ENCODE data around the gene NECTIN2. TPM values are rescaled to one million over a fixed set of nuclear protein-coding genes. Genes with fewer than 3 reads are reported as not detected.

Gene NECTIN2
- total RNA-seq, 2 experiments from 2014 or later, result not detected

DNA sequence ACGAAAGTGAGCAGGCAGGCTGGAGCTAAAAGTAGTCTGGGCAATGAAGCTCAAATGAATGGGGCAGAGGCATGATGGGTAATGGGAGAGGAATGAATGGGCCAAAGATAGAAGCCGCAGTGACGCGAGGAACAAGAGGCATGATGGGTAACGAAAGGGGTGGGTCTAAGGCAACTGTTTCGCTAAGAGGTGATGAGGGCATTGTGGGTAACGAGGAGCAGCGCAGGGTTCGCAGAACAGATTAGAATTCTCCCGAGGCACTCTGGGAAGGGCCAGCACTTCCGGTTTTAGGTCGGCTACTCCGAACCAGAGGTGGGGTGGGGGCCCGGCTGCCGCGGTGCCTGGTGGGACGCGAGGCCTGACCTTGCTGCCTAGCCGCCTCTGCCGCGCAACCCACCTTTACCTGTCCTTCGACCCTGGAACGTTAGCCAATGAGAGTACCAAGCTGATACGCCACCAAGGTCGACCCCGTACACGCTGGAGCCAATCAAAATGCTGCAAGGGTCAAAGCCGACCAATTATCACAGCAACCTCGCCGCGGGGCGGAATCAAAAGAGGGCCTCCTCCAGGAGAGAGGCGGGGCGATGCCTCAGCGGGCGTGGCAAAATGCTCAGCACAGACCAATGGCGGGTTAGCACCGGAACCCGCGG lies 44.4 kb downstream of the NECTIN2 start:
- peak overlapping the region; percentile 74 for H3K4me2 ChIP-seq (ENCODE audit: low read length)
- H3K9me2 ChIP-seq (ENCODE audit: insufficient read depth, low read length), result no peaks in the 10 kb centered on the region
- ChIA-PET CTCF (ENCODE audit: unreplicated experiment) (interaction anchor here (0.5 to 0.6 kb wide), 3 partner anchors 157 to 245 kb away, joined by 4 to 5 read pairs (median 5); no protein-coding TSS in a partner anchor), POLR2A (interaction anchor here (0.6 kb wide), 1 partner anchor 289 kb away, joined by 3 read pairs; the partner anchor contains the start of gene BLOC1S3)
- peaks cover 11% of the 10 kb centered on the region for H4K20me1 ChIP-seq (ENCODE audit: insufficient read depth, low read length)
- peaks cover 39% of the 10 kb centered on the region for H3K36me3 ChIP-seq (ENCODE audit: insufficient read depth, low read length)
- H3K4me3 ChIP-seq (ENCODE audit: low read depth, low read length, poor library complexity, severe bottlenecking), result peak overlapping the region; percentile 66
- peak; percentile 100 for DNase-seq (ENCODE audit: low spot score)
- peaks cover 29% of the 10 kb centered on the region for H3K79me2 ChIP-seq (ENCODE audit: insufficient read depth, low read depth, low read length)
- H3K4me1 ChIP-seq (ENCODE audit: insufficient read depth, low read length, poor library complexity, severe bottlenecking), result peaks cover 18% of the 10 kb centered on the region
- no TSS peak for BruUV-seq (replicated peaks)
- H2AFZ ChIP-seq (ENCODE audit: low read length), result peak overlapping the region; percentile 82
- TF ChIP-seq, protein P1, sequence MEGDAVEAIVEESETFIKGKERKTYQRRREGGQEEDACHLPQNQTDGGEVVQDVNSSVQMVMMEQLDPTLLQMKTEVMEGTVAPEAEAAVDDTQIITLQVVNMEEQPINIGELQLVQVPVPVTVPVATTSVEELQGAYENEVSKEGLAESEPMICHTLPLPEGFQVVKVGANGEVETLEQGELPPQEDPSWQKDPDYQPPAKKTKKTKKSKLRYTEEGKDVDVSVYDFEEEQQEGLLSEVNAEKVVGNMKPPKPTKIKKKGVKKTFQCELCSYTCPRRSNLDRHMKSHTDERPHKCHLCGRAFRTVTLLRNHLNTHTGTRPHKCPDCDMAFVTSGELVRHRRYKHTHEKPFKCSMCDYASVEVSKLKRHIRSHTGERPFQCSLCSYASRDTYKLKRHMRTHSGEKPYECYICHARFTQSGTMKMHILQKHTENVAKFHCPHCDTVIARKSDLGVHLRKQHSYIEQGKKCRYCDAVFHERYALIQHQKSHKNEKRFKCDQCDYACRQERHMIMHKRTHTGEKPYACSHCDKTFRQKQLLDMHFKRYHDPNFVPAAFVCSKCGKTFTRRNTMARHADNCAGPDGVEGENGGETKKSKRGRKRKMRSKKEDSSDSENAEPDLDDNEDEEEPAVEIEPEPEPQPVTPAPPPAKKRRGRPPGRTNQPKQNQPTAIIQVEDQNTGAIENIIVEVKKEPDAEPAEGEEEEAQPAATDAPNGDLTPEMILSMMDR (conservative IDR thresholded peaks at IDR 0.05; ENCODE audit: low read length), result no peak
- TF ChIP-seq EZH2phosphoT487 (IDR thresholded peaks at IDR 0.05; ENCODE audit: borderline replicate concordance, low read depth, low read length), result no peak
- intact Hi-C loops (cut with micrococcal nuclease; ENCODE audit: unreplicated experiment), result loop anchor here (5.0 kb wide), 1 partner anchor 67 kb away; the partner anchor contains the start of gene CLPTM1
- H3K27ac ChIP-seq (ENCODE audit: low read depth, low read length, poor library complexity, severe bottlenecking), result peak overlapping the region; percentile 90
- no peaks in the 10 kb centered on the region for H3K9me3 ChIP-seq (ENCODE audit: low read length)

DNA sequence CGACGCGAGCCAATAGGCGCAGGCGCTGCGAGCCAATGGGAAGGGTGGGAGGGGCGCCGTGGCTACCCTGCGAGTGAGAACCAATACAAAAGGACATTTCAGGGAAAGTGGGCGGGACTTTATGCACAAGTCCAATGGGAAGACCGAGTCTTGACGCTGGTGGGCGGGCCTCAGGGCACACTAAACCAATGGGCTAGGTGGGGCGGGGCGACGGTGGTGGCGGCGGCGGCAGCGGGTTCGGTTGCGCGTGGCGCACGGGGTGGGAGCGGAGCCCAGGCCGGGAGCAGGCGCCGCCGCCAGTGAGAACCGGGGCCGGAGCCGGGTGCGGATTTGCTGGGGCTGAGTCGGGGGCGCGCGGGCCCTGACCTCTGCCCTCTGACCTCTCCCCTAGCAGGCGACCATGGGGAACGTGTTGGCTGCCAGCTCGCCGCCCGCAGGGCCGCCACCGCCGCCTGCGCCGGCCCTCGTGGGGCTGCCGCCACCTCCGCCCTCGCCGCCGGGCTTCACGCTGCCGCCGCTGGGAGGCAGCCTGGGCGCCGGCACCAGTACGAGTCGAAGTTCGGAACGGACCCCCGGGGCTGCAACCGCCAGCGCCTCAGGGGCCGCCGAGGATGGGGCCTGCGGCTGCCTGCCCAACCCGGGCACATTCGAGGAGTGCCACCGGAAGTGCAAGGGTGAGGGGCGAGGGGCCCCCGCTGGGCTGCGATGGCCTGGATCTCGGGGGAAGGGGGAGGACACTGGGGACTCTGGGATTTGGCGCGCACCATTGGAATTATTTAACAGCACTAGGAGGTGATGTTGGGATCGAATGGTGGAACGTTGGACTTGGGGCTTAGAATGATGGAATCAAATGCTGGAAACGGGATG lies 45.2 kb downstream of the NECTIN2 start, which contains the start of gene TOMM40:
Gene TOMM40, plus strand, starts transcription at position 239 of the 867 bp plus-strand sequence. Its CDS starts 162 bp downstream, at position 401.
- peak; percentile 33 for DNase-seq (ENCODE audit: low spot score)
- intact Hi-C loops (cut with micrococcal nuclease; ENCODE audit: unreplicated experiment), result loop anchor here (5.0 kb wide), 1 partner anchor 66 kb away; the partner anchor contains the start of gene CLPTM1
- H3K9me3 ChIP-seq (ENCODE audit: low read length), result no peaks in the 10 kb centered on the region
- H3K4me1 ChIP-seq (ENCODE audit: insufficient read depth, low read length, poor library complexity, severe bottlenecking), result peaks cover 18% of the 10 kb centered on the region
- no peak for TF ChIP-seq EZH2phosphoT487 (IDR thresholded peaks at IDR 0.05; ENCODE audit: borderline replicate concordance, low read depth, low read length)
- TF ChIP-seq, protein P1 (conservative IDR thresholded peaks at IDR 0.05; ENCODE audit: low read length), result peak; percentile 32; the same call in 1 of the 2 replicates
- peak within 1 kb of the TSS; percentile 100 for H3K4me3 ChIP-seq (ENCODE audit: low read depth, low read length, poor library complexity, severe bottlenecking)
- H3K79me2 ChIP-seq (ENCODE audit: insufficient read depth, low read depth, low read length), result peaks cover 29% of the 10 kb centered on the region
- H2AFZ ChIP-seq (ENCODE audit: low read length), result peak within 1 kb of the TSS; percentile 82
- H3K4me2 ChIP-seq (ENCODE audit: low read length), result peak within 1 kb of the TSS; percentile 90
- CTCF ChIA-PET (ENCODE audit: unreplicated experiment), result interaction anchor here (0.5 kb wide), 1 partner anchor 156 kb away, joined by 4 read pairs; no protein-coding TSS in a partner anchor
- peak within 1 kb of the TSS; percentile 90 for H3K27ac ChIP-seq (ENCODE audit: low read depth, low read length, poor library complexity, severe bottlenecking)
- H4K20me1 ChIP-seq (ENCODE audit: insufficient read depth, low read length), result peaks cover 11% of the 10 kb centered on the region
- H3K9me2 ChIP-seq (ENCODE audit: insufficient read depth, low read length), result no peaks in the 10 kb centered on the region
- no TSS peak for BruUV-seq (replicated peaks)
- POLR2A ChIA-PET, result no interaction called here
- peaks cover 47% of the 10 kb centered on the region for H3K36me3 ChIP-seq (ENCODE audit: insufficient read depth, low read length)
